Measurements from ENCODE around the gene CLEC4G. TPM values are rescaled to one million over a fixed set of nuclear protein-coding genes. Genes with fewer than 3 reads are reported as not detected.

The CLEC4G gene
- total and polyA plus RNA-seq, 7 donors: 0.08 to 0.69 (median 0.38) TPM; not detected in 2

DNA sequence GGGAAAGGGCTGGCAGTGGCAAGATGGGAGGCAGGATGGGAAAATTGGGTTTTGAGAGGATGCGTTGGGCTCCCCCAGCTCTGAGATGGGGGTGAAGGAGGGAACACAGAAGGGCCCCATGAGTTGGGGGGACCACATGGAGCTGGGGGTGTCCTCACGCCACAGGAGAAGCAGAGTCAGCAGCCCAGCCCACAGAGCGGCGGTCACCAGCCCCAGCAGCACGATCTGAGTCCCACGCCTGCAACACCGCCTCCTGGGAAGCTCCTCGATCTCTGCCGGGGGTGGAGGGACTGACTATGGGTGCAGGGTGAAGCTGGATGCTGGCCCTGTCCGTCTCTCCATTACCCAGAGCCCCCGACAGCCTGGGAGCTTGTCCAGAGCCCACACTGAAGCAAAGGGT, 33.3 kb downstream of the CLEC4G start:
- WGBS, 3 donors: 15 to 22% (median 18%) methylated on average over 11 of the region's 11 CpGs
- intact Hi-C loops (cut with DNase I): no loop called here
- DNase-seq (no peak), ATAC-seq (no peak)
- peaks cover 0 to 39% (median 9%) of the 10 kb centered on the region in 3 donors for H3K27me3 ChIP-seq (ENCODE audit: insufficient read depth in 3 of 3, low read length in 2 of 3)
- no peak overlapping the region for H3K4me3 ChIP-seq
- no peaks in the 10 kb centered on the region for H3K4me1 ChIP-seq
- TF ChIP-seq, protein P1, sequence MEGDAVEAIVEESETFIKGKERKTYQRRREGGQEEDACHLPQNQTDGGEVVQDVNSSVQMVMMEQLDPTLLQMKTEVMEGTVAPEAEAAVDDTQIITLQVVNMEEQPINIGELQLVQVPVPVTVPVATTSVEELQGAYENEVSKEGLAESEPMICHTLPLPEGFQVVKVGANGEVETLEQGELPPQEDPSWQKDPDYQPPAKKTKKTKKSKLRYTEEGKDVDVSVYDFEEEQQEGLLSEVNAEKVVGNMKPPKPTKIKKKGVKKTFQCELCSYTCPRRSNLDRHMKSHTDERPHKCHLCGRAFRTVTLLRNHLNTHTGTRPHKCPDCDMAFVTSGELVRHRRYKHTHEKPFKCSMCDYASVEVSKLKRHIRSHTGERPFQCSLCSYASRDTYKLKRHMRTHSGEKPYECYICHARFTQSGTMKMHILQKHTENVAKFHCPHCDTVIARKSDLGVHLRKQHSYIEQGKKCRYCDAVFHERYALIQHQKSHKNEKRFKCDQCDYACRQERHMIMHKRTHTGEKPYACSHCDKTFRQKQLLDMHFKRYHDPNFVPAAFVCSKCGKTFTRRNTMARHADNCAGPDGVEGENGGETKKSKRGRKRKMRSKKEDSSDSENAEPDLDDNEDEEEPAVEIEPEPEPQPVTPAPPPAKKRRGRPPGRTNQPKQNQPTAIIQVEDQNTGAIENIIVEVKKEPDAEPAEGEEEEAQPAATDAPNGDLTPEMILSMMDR (IDR thresholded peaks at IDR 0.05): no peak
- H3K36me3 ChIP-seq (ENCODE audit: insufficient read depth in 1 of 2, low read depth in 1 of 2): no peaks in the 10 kb centered on the region
- H3K27ac ChIP-seq: no peak overlapping the region
- H3K9me3 ChIP-seq: no peaks in the 10 kb centered on the region

DNA sequence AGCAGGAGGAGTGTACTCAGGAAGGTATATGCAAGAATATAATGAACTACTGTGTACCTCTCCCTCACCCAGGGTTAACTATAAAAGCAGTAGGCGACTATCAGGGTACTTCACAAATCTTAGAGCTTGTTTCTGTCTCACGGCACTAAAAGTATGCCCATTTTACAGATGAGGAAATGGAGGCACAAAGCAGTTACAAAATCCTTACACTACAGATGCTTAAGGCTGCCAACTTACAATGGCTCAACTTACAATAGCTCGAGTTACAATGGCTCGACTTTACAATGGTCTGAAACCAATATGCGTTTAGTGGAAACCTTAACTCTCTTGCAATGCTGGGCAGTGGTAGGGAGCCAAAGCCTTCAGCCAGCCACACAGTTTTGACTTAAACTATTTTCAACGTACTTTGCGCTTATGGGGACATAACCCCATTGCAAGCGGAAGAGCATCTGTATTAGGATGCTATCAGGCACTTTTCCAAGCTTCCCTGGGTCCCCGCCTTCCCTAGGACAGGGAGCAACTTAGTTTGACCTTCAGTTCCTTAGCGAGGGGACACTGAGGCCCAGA, 34.1 kb downstream of the CLEC4G start:
- WGBS, 3 donors: 63 to 71% (median 70%) methylated on average over 10 of the region's 10 CpGs
- DNase-seq (no peak), ATAC-seq (no peak)
- TF ChIP-seq, protein P1 (IDR thresholded peaks at IDR 0.05): no peak
- peaks cover 0 to 34% (median 9%) of the 10 kb centered on the region in 3 donors for H3K27me3 ChIP-seq (ENCODE audit: insufficient read depth in 3 of 3, low read length in 2 of 3)
- H3K36me3 ChIP-seq (ENCODE audit: insufficient read depth in 1 of 2, low read depth in 1 of 2): no peaks in the 10 kb centered on the region
- no peaks in the 10 kb centered on the region for H3K4me1 ChIP-seq
- H3K4me3 ChIP-seq: no peak overlapping the region
- H3K27ac ChIP-seq: no peak overlapping the region
- intact Hi-C loops (cut with DNase I): no loop called here
- no peaks in the 10 kb centered on the region for H3K9me3 ChIP-seq

DNA sequence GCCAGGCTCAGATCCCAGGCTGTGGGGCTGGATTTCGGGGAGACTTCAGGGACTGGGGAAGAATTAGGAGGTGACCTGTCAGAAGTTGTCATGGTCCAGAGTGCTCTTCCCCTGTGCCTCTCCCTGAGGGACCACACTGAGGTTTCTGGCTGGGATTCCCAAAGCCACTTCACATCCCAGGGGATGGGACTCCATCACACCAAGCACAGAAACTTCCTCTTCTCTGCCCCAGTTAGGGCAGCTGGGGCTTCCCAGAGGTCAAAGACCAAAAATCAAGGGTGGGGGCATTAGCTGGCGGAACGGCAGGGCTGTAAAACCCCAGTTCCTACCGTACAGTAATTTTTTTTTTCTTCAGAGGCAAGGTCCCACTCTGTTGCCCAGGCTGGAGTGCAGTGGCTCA, 37.4 kb downstream of the CLEC4G start:
- ATAC-seq: no peak
- TF ChIP-seq, protein P1 (IDR thresholded peaks at IDR 0.05): no peak
- intact Hi-C loops (cut with DNase I): no loop called here
- Histone ChIP-seq H3K27ac (no peak overlapping the region), H3K4me1 (no peaks in the 10 kb centered on the region), H3K27me3 (ENCODE audit: insufficient read depth in 3 of 3, low read length in 2 of 3) (peaks cover 0 to 17% (median 11%) of the 10 kb centered on the region in 3 donors), H3K36me3 (ENCODE audit: insufficient read depth in 1 of 2, low read depth in 1 of 2) (no peaks in the 10 kb centered on the region), H3K9me3 (no peaks in the 10 kb centered on the region), H3K4me3 (no peak overlapping the region)
- WGBS, 3 donors: 37 to 44% (median 42%) methylated on average over 4 of the region's 4 CpGs
- no peak for DNase-seq

DNA sequence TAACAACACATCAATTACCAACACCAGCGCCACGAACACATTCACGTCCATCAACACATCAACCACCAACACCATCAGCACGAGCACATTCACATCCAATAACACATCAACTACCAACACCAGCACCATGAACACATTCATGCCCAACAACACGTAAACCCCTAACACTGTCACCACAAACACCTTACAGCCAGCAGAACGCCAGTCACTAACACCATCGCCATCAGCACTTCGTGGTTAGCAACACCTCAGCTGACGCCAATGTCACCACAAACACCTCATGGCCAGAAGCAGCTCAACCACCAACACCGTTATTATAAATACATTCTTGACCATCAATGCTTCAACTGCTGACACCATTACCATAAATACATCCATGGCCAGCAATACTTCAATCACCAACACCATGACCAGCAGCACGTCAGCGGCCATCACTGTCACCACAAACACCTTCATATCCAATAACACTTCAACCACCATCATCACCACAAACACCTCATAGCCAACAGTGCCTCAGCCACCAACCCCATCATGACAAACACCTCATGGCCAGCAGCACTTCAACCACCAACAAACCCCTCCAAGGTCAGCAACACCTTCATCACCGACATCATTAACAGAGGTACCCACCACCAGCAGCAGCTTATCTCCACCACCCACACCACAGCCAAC, 39.4 kb downstream of the CLEC4G start:
- 69 to 74% (median 72%) methylated on average over 13 of the region's 13 CpGs for WGBS, 3 donors
- TF ChIP-seq, protein P1 (IDR thresholded peaks at IDR 0.05): no peak
- DNase-seq: no peak

More for the DNA sequence above, 39.4 kb downstream of the CLEC4G start:
- Histone ChIP-seq H3K9me3 (no peaks in the 10 kb centered on the region), H3K4me1 (no peaks in the 10 kb centered on the region), H3K36me3 (ENCODE audit: insufficient read depth in 1 of 2, low read depth in 1 of 2) (no peaks in the 10 kb centered on the region), H3K27me3 (ENCODE audit: insufficient read depth in 3 of 3, low read length in 2 of 3) (peaks cover 0 to 17% (median 11%) of the 10 kb centered on the region in 3 donors), H3K27ac (no peak overlapping the region), H3K4me3 (no peak overlapping the region)
- intact Hi-C loops (cut with DNase I): no loop called here
- ATAC-seq: no peak
